GM21367 (cell line): ENCODE measurements around the gene SH3BGRL.

Experiments
- ATAC-seq: cut with Tn5 transposase; IDR thresholded peaks from one replicate; pipeline ENCODE4 v1.9.1; 2021; ENCODE audit not compliant: unreplicated experiment

SH3BGRL gene

DNA sequence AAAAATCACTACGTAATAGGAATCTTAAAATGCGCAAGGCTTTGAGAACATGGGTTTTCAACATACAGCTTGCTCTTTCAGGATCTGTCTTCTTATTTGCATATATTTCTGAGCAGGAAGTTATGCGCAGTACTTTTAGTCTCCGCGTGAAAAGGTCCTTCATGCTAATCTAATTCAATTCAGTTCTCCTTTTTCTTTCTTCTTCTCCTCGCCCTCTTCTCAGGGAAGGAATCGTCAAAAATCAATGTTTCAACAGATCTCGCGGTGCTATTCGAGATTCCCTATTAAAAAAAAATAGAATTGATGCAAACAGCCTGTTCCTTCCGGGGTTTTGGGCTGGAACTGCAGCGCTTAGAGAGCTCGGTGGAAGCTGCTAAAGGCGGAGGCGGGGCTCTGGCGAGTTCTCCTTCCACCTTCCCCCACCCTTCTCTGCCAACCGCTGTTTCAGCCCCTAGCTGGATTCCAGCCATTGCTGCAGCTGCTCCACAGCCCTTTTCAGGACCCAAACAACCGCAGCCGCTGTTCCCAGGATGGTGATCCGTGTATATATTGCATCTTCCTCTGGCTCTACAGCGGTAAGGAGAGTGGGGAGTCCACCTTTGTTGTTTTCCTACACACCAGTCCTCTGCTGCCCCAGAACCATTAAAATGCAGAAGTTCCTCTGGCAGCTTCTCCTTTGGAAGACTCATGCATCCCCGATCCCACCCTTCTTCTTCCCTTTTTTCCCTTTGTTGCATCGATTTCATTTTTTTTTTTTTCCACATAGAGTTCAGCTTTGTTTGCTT, at the start of gene SH3BGRL, which contains the start of gene HMGN5:
Gene SH3BGRL, plus strand, starts transcription at position 432 of the 785 bp plus-strand sequence. Its CDS starts 99 bp downstream, at position 531.
Gene HMGN5, minus strand, starts transcription at position 243 of the 785 bp plus-strand sequence. CDS start 80,364 bp downstream, outside the sequence.
- ATAC-seq, result peak; percentile 92

- ATAC-seq, result no peak
These were observed 33.5 kb upstream of the SH3BGRL start for GRCh38 chrX:81168391-81168790.

GRCh38 chrX:81174286-81174685, 27.6 kb upstream of the SH3BGRL start:
- ATAC-seq, result no peak

DNA sequence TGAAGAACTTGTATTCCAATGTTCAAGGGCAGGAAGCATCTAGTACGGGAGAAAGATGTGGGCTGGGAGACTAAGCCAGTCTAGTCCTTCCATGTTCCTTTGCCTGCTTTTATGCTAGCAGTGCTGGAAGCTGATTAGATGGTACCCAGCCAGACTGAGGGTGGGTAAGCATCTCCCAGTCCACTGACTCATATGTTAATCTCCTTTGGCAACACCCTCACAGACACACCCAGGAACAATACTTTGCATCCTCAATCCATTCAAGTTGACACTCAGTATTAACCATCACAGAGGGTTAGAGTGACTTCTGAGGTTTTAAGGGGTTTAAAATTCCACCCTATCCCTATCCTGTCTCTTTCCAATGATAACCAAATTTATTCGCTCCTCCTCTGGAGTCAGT, 6.6 kb upstream of the SH3BGRL start:
- no peak for ATAC-seq

GRCh38 chrX:81195712-81196111, 6.2 kb upstream of the SH3BGRL start:
- peak; percentile 87 for ATAC-seq

- ATAC-seq, result no peak
These were observed 831 bp upstream of the SH3BGRL start for GRCh38 chrX:81201071-81201470.

GRCh38 chrX:81202456-81202819, 536 bp downstream of the SH3BGRL start:
- ATAC-seq, result no peak

GRCh38 chrX:81202943-81203342, 1.0 kb downstream of the SH3BGRL start:
- no peak for ATAC-seq

DNA sequence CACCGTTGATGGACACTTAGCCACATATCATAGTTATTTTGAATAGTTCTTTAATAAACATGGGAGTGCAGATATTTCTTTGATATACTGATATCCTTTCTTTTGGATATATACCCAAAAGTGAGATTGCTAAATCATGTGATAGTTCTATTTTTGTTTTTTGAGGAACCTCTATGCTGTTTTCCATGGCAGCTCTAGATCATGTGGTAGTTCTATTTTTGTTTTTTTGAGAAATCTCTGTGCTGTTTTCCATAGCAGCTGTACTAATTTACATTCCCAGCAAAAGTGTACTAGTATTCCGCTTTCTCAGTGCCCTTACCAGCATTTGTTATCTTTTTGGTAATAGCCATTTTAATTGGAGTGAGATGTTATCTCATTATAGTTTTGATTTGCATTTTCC, 3.6 kb downstream of the SH3BGRL start:
- no peak for ATAC-seq

- no peak for ATAC-seq
These were observed 4.6 kb downstream of the SH3BGRL start for GRCh38 chrX:81206476-81206875.

DNA sequence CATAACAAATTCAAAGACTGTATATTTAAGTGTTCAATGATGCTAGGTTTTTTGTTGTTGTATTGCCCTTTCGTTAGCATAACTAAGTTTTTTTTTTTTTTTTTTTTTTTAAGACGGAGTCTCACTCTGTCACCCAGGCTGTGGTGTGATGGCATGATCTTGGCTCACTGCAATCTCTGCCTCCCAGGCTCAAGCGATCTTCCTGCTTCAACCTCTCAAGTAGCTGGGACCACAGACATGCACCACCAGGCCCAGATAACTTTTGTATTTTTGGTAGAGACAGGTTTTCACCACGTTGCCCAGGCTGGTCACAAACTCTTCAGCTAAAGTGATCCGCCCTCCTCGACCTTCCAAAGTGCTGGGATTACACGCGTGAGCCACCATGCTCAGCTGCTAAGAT, 7.0 kb downstream of the SH3BGRL start:
- ATAC-seq, result no peak

DNA sequence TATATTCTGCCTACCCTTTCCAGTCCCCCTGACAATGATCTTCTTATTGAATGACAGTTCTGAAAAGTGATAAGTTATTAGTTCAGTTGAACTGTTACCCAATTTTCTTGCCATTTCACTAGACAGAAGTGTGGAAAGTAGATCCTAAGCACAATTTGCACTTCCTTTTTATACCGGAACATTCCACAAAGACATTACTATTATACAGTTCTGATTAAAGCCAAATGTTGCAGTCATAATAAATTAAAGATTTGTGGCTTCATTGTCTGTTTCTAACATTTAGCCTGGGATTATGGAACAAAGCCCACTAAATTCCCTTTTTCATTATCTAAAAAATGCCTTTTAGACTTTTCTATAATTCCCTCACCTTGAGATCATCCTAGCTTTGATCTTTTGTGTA, 13.8 kb downstream of the SH3BGRL start:
- ATAC-seq, result no peak

DNA sequence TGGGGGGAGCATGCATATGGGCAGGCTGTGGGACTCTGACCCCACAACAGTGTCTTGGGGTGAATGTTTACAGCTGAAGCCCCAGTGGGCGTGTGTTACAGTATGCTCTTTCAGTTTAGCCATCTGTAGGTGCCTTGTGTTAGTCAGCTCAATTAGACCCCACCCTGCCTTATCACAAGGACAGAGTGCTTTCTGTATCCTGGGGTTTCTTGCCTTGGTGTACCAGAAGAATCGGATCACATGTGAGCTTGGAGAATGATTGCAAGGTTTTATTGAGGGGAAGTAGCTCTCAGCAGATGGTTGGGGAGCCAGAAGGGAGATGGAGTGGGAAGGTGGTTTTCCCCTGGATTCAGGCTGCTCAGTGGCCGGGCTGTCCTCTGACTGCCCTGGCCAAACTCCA, 27.3 kb downstream of the SH3BGRL start:
- ATAC-seq, result no peak

GRCh38 chrX:81229901-81230300, 28.0 kb downstream of the SH3BGRL start:
- ATAC-seq, result no peak

DNA sequence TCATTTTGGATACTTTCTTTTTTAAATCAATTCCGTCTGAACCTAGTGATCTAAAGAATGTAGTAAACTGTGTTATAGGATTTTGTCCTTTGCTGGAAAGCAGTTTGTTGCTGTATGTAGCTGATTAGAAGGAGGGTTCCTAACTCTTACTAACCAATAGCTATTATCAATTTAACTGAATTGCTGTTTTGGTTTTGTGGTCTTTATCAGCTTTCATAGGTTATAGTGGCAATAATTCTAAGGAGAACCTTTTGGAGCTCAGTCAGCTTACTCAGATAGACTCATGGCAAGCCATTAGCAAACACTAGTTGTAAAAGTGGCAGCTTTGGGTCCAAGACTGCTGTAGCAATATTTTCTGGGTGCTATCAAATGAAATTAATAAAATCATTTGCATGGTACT, 29.6 kb downstream of the SH3BGRL start:
- ATAC-seq, result no peak

- ATAC-seq, result no peak
These were observed 30.3 kb downstream of the SH3BGRL start for GRCh38 chrX:81232218-81232617.

DNA sequence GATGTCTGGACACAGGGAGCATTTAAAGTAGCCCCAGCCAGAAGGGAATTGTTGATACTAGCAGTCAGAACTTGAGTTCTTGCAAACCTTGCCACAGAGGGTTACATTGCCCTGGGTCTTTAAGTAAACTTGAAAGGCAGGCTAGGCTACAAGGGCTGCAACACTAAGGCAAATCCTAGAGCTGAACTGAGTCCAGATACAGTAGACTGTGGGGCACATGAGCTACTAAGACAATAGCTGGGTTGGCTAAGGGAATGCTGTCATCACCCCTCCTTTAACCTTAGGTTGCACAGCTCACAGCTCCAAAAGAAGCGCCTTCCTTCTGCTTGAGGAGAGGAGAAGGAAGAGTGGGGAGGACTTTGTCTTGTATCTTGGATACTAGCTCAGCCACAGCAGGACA, 35.6 kb downstream of the SH3BGRL start:
- no peak for ATAC-seq

- no peak for ATAC-seq
These were observed 36.3 kb downstream of the SH3BGRL start for GRCh38 chrX:81238166-81238565.

DNA sequence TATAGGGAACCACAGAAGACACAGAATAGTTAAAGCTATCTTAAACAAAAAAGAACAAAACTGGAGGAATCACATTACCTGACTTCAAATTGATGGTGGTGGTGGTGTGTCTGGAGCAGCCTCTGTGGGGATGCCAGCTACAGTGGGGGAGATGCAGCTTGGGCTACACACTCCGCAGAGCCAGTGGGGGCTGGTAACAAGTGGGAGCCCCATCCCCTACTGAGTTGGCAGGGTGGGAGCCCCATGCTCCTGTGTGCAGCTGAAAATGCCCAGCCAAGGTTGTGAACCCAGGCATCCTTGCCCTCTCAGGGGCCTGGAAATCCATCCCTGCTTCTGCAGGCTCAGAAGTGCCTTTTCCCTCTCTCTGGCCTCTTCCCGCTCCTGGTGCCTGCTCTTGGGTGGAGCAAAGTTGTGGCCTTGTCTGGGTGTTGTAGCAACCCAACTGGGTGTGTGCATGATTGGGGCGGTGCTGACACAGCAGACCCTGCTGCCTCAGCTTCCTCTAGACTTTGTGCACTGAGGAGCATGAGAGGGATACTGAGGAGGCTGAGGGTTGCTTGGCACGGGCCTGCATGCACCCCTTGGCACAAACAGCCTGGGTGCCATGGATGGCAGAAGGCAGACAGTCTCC, 38.9 kb downstream of the SH3BGRL start:
- no peak for ATAC-seq

- no peak for ATAC-seq
These were observed 39.9 kb downstream of the SH3BGRL start for GRCh38 chrX:81241753-81242152.

DNA sequence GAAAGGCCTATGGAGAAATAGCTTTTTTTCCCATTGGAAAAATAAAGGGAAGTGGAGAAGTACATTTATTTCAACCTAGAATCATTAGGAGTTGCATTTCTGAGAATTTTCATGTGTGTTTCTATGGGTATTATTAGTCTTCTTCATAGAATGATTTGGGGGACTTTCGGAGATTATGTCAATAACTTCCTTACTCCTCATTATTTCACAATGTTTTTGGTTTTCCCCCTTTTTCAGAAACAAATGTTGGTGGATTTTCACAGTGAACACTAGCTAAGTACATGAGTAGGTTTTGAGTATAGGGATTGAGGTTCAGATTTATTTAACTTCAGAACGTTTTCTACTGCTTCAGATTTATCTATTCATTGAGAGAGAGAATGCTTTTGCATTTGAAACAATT, 54.0 kb downstream of the SH3BGRL start:
- ATAC-seq, result no peak

DNA sequence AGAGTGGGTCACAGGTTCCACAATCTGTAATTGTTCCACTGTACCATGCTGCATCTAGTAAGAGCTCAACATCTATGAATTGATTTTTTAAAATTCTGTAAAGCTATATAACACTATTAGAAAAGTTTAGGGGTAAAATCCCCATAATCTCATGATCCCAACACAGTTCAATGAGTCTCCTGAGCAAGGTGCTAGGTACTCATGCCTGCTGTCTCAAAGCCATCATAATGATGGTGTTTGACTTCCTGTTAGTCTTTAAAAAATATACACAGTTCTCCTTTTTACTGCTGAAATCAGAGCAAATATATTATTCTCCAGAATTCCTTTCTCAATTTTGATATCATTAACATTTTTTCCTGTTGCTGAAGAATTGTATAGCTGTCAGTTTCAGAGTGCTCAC, 55.9 kb downstream of the SH3BGRL start:
- no peak for ATAC-seq
